Umbilical cord (tissue), 1 donor: Measurements from ENCODE around the gene MDM2. TPM values are rescaled to one million over a fixed set of nuclear protein-coding genes. Genes with fewer than 3 reads are reported as not detected.

Experiments
- total RNA-seq: library from RNA; depleted of rRNA; stranded (reverse); fragments of >200 nt; gene quantifications from one replicate; pipeline ENCODE4 v1.2.3, GENCODE V29; 2014; ENCODE audit warnings: low replicate concordance; ENCODE audit not compliant: insufficient read depth

The MDM2 gene
- total RNA-seq, 1 donor from 2014 or later, result 52.5 TPM

Other genes with a start within 250 kb of the MDM2 start
- 103 TPM for gene RAP1B, start 197.3 kb upstream of the MDM2 start, total RNA-seq
- gene NUP107, start 121.2 kb upstream of the MDM2 start, total RNA-seq, result 43.6 TPM
- gene SLC35E3, start 62.0 kb upstream of the MDM2 start, total RNA-seq, result 8.9 TPM
- 1.7 TPM for gene CPM, start 125.0 kb downstream of the MDM2 start, total RNA-seq